SK-N-SH (cell line): ENCODE results near the gene CDC45.

Experiments
- CTCF ChIP-seq: fragments of 200-600 bp; sonication (generic); IDR thresholded peaks from 2 replicates; pipeline ENCODE4 v1.6.1; 2017; ENCODE audit warnings: antibody characterized with exemption, mild to moderate bottlenecking, moderate library complexity
- JUND ChIP-seq: IDR thresholded peaks from 2 replicates; pipeline ENCODE4 v1.4.0; 2012
- MEF2A ChIP-seq: IDR thresholded peaks from 2 replicates; pipeline ENCODE4 v1.4.0; 2012; ENCODE audit warnings: low read depth, borderline replicate concordance
- PBX3 ChIP-seq: IDR thresholded peaks from 2 replicates; pipeline ENCODE4; 2012
- POLR2AphosphoS5 ChIP-seq: IDR thresholded peaks from 2 replicates; pipeline ENCODE4 v1.6.1; 2012; ENCODE audit warnings: low read depth, low read length
- RAD21 ChIP-seq: IDR thresholded peaks from 2 replicates; pipeline ENCODE4 v1.6.1; 2012; ENCODE audit warnings: mild to moderate bottlenecking, low read length
- RCOR1 ChIP-seq: fragments of 150-350 bp; IDR thresholded peaks from 2 replicates; pipeline ENCODE4 v1.6.1; 2017; ENCODE audit warnings: antibody characterized with exemption, low read length
- SMC3 ChIP-seq: IDR thresholded peaks from 2 replicates; pipeline ENCODE4 v1.6.1; 2012; ENCODE audit warnings: low read depth, low read length, improper control_type of control experiment

- no peak for TF ChIP-seq PBX3
- no peak for TF ChIP-seq CTCF
- no peak for TF ChIP-seq POLR2AphosphoS5
- no peak for TF ChIP-seq MEF2A
- TF ChIP-seq RCOR1 = no peak
- no peak for TF ChIP-seq JUND
- TF ChIP-seq RAD21 = no peak
- TF ChIP-seq SMC3 = no peak
These were observed 1.4 kb upstream of the CDC45 start for GRCh38 chr22:19478045-19478900.
